Measurements from ENCODE around the gene GULP1.
"Not testable (repeated sequence)": the region's sequence is repeated elsewhere in the genome, so short reads cannot be mapped to it uniquely, and the experiment has no call there.

GULP1 gene, protein sequence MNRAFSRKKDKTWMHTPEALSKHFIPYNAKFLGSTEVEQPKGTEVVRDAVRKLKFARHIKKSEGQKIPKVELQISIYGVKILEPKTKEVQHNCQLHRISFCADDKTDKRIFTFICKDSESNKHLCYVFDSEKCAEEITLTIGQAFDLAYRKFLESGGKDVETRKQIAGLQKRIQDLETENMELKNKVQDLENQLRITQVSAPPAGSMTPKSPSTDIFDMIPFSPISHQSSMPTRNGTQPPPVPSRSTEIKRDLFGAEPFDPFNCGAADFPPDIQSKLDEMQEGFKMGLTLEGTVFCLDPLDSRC

DNA sequence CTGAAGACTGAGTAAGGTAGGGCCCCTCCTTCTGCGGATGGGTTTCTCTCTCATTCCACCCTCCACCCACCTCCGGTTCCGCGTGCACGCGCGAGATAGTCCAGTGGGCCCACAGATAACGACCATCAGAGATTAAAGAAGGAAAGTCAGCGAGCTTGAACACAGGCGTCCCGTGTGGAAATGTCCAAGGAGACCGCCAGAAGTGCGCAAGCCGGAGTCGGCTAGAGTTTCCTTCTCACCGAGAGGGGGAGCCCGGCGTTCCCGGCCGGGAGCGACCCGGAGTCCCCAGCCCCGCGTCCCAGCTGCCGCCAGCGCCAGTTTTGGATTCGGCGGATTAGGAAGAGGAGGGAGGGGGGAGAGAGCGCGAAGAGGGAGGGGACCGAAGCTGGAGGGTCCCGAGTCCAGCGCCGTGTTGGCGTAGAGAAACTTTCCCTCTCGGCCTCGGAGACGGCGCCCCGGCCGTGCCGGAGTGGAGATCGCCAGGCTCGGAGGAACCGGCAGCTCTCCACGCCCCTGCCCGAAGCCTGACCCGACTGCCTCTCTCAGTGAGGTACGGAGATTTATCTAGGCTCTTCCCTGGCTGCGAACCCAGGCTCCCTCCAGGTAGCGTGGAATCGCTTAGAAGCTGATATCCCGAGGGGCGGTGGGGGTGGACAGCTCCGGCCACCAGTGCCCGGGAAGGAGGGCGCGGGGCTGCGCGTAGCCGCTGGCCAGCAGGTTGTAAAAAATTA lies at the start of gene GULP1:
GULP1 (plus strand) TSS at position 258 of the 731 bp plus-strand sequence. CDS start 185,829 bp downstream, outside the sequence.
- DNase-seq = no peak

GRCh38 chr2:188243381-188243780 lies 48.3 kb upstream of the GULP1 start:
- no peak for DNase-seq

- DNase-seq = no peak
These were observed 47.3 kb upstream of the GULP1 start for GRCh38 chr2:188244383-188244782.

GRCh38 chr2:188245230-188245629 lies 46.4 kb upstream of the GULP1 start:
- DNase-seq = no peak

- DNase-seq = no peak
These were observed 43.2 kb upstream of the GULP1 start for GRCh38 chr2:188248513-188248912.

DNA sequence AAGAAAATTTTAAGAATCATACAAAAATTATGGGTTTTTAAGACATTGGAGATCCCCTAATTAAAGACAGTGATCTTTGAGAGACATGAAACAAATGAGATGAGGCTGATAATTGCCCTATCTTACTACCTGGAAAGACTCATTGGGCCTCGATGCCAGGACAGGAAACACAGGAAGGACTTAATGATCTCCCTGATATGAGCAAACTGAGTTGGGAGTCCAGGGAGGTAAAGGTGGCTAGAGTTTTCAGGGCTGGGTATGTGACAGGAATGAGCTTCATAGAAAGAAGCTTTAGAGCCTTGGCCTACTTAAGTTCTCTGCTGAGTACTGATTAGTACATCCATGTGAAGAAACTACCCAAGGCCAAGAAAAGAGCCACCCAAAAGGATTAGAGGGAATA lies 40.6 kb upstream of the GULP1 start:
- no peak for DNase-seq

GRCh38 chr2:188256420-188256819 lies 35.3 kb upstream of the GULP1 start:
- no peak for DNase-seq

GRCh38 chr2:188265315-188265714 lies 26.4 kb upstream of the GULP1 start:
- no peak for DNase-seq

GRCh38 chr2:188267776-188268175 lies 23.9 kb upstream of the GULP1 start:
- DNase-seq = no peak

GRCh38 chr2:188269004-188269403 lies 22.7 kb upstream of the GULP1 start:
- no peak for DNase-seq

GRCh38 chr2:188272121-188272520 lies 19.6 kb upstream of the GULP1 start:
- DNase-seq = no peak

- DNase-seq = no peak
These were observed 17.4 kb upstream of the GULP1 start for GRCh38 chr2:188274274-188274673.

- DNase-seq = no peak
These were observed 15.4 kb upstream of the GULP1 start for GRCh38 chr2:188276255-188276654.

GRCh38 chr2:188277786-188278185 lies 13.9 kb upstream of the GULP1 start:
- no peak for DNase-seq

- DNase-seq = no peak
These were observed 13.1 kb upstream of the GULP1 start for GRCh38 chr2:188278388-188279092.

DNA sequence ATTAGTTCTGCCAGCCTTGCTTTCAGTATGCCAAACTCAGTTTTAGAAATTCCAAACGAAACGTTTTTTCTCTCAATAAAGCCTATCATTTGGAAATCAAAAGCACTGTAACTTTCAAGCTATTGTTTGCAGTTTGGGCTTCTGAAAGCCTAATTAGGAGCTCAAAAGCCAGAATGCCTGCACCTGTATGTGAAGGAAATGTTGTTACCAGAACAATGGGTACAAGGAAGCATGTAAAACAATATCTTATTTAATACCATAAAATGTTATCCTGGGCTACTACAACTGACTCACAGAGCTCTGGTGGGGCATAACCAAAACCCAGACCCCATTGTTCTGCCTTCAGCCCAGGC lies 12.6 kb upstream of the GULP1 start:
- no peak for DNase-seq

- DNase-seq = no peak
These were observed 10.9 kb upstream of the GULP1 start for GRCh38 chr2:188280811-188281222.

DNA sequence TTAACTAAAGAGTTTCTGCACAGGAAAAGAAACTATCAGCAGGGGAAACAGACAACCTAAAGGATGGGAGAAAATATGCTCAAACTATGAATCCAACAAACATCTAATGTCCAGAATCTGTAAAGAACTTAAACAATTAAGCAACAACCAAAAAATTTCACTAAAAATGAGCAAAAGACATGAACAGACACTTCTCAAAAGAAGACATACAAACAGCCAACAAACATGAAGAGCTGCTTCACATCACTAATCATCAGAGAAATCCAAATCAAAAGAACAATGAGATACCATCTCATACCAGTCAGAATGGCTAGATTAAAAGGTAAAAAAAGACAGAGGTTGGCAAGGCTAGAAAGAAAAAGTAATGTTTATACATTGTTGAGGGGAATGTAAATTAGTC lies 8.8 kb upstream of the GULP1 start:
- DNase-seq = no peak

GRCh38 chr2:188284251-188284650 lies 7.4 kb upstream of the GULP1 start:
- DNase-seq = not testable (repeated sequence)

DNA sequence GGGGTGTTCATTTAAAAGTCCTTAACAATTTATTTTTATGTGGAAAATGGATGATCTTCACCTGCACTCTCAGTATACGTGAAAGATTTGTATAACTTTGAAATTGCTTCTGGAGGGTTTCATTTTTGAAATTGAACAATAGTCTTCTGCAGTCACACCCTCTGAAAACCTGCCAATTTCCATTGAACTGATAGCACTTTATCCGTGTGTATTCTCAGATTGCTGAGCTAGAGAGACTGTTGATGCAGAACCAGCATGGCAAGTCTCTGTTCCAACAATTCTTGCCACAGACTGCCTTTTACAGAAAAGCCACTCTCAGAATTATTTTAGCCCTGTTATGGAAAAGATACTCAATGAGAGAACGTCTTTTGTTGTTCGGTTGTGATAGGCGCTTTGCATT lies 6.6 kb upstream of the GULP1 start:
- DNase-seq = no peak

GRCh38 chr2:188285774-188286173 lies 5.9 kb upstream of the GULP1 start:
- no peak for DNase-seq

GRCh38 chr2:188291142-188291616 lies 495 bp upstream of the GULP1 start:
- DNase-seq = no peak

DNA sequence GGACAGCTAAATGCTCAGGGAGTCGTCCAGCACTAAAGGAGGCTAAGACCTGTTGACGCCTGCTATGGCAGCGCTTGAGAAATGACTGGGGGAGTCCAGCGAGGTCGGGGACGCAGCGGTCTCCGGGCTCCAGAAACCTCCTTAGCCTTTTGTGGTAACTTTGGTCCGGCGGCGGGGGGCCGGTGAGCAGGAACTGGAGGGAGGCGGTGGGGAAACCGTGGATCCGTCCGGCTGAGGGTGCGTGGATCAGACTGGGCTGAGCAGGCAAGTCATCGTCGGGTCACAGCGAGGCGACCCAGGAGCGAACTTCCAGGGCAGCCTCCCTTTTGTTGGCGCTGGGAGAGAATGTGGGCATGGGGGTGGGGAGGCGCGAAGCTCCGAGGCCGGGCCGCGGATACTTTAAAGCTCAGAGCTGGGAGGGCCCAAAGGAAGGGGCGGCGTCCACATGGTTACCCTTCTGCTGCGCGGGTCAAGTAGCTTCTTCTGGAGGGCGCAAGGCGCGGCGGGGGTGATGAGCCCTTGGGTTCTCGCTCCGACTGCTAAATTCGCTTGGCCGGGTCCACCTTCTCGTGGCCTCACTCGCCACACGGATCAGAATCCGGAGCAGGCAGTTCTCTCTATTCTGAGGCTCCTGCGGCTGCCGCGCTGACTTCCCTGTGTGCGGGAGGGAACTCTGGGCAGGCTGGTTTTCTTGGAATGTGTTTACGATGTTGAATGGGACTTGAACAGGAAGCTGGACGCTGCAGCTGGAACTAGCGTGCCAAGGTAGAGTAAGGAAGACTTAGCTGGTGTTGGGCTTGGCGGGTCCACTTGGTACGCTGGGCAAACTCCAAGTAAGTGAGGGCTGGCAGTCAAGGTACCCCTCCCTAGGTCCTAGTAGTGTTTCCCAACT lies 920 bp downstream of the GULP1 start:
- no peak for DNase-seq

All from activated naive CD4-positive, alpha-beta T cell treated with Interleukin-2 at 50 U/mL for 16 hours (primary cell).